Stimulated activated effector memory CD8-positive, alpha-beta T cell treated with anti-CD3 and anti-CD28 coated beads, Interleukin-12 subunit alpha, Interleukin-12 subunit beta, amount 100 ng/mL, for 72 hours (primary cell): ENCODE results near the gene ACER2.

Source experiments
- ATAC-seq: fragments of 150-1000 bp; cut with Tn5 transposase; 2 replicates; pipeline ENCODE4 v1.10.0; 2021
- DNase-seq, 2 donors: peaks; one replicate each; pipeline ENCODE4 v3.0.0; 2021 to 2022; ENCODE audit warnings: low spot score in 2 of 2
- H3K27ac Mint-ChIP-seq: one replicate; pipeline ENCODE4 v1.8.0; 2022; ENCODE audit warnings: mild to moderate bottlenecking, mixed read lengths
- H3K36me3 Mint-ChIP-seq: one replicate; pipeline ENCODE4 v1.8.0; 2022; ENCODE audit warnings: mild to moderate bottlenecking, mixed read lengths
- H3K4me1 Mint-ChIP-seq: one replicate; pipeline ENCODE4 v1.8.0; 2022; ENCODE audit warnings: mixed read lengths
- H3K4me3 Mint-ChIP-seq: one replicate; pipeline ENCODE4 v1.8.0; 2022; ENCODE audit warnings: mild to moderate bottlenecking, mixed read lengths
- H3K9me3 Mint-ChIP-seq: one replicate; pipeline ENCODE4 v1.8.0; 2022; ENCODE audit warnings: mixed read lengths

The ACER2 gene

GRCh38 chr9:19457693-19458009 lies 48.8 kb downstream of the ACER2 start:
- DNase-seq (no peak), ATAC-seq (no peak)
- Mint-ChIP-seq H3K4me1 (peaks cover 9% of the 10 kb centered on the region), H3K36me3 (no peaks in the 10 kb centered on the region), H3K9me3 (no peaks in the 10 kb centered on the region), H3K4me3 (peak overlapping the region; percentile 48), H3K27ac (no peak overlapping the region)

DNA sequence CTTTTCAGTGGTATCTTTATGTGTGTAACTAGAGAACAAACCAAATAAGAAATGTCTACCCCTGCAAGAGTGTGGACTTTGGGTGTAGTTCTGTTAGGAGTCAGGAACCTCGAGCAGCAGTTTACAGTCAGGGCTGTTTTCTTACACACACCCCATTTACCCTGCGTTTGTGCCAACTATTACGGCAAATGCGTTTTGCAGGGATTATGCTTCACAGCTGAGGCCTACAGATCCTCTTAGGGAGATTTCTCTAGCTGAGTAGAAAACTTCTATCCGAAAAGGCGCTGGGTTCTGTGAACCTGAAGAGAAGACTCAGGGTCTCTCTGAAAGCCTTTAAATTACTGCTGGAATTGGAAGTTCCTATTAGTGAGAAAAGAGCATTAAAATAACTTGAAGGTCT lies 51.4 kb downstream of the ACER2 start:
- Mint-ChIP-seq H3K4me1 (peaks cover 18% of the 10 kb centered on the region), H3K4me3 (no peak overlapping the region), H3K27ac (no peak overlapping the region), H3K36me3 (no peaks in the 10 kb centered on the region), H3K9me3 (no peaks in the 10 kb centered on the region)
- no peak for DNase-seq
- ATAC-seq = no peak

- ATAC-seq (no peak), DNase-seq (no peak)
- H3K9me3 Mint-ChIP-seq = no peaks in the 10 kb centered on the region
- no peak overlapping the region for H3K27ac Mint-ChIP-seq
- peaks cover 18% of the 10 kb centered on the region for H3K4me1 Mint-ChIP-seq
- no peak overlapping the region for H3K4me3 Mint-ChIP-seq
- H3K36me3 Mint-ChIP-seq = no peaks in the 10 kb centered on the region
Observed at GRCh38 chr9:19461135-19461534, 52.3 kb downstream of the ACER2 start.

- no peak for DNase-seq
- Mint-ChIP-seq H3K36me3 (no peaks in the 10 kb centered on the region), H3K4me1 (peaks cover 9% of the 10 kb centered on the region), H3K9me3 (no peaks in the 10 kb centered on the region), H3K4me3 (peak overlapping the region; percentile 65), H3K27ac (peak overlapping the region; percentile 58)
- no peak for ATAC-seq
Observed at GRCh38 chr9:19464061-19464763, 55.4 kb downstream of the ACER2 start.

DNA sequence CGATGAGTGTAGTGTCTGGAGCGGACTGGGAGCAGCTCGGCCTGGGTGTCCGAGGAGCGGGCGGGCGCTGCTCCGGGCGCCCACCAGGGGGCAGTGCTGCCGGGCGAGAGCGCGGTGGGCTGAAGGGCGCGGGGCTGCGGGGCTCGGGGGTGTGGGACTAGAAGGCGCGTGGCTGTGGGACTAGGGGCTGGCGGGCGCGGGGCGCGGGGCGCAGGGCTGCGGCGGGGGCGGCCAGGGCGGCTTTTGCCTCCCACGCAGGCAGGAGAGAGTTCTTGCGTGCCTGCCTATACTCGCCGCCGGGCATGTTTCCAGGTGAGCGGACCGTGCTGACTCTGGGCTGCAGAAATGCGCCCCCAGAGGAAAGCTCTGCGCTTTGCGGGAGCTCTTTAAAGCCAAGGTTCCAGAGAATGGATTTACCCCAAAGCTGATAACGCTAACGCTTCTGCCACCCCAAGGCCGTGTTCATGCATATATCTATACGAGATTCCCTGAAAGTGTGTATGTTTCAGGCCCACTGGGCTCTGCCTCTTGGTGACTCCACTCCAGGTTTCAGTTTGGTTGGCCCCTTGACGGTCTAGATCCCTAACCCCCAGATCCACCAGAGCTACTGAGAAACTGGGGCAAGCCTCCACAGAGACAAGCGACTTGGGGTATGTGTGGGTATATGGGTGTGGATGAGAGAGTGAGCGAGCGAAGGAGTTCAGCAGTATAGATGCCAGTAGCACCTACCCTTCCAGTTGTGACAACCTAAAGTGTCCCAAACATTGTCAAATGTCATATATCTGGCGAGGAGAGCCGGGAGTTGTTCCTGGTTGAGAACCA lies 56.2 kb downstream of the ACER2 start:
- ATAC-seq = peak; percentile 88
- H3K27ac Mint-ChIP-seq = no peak overlapping the region

GRCh38 chr9:19465586-19466279 lies 56.9 kb downstream of the ACER2 start:
- Mint-ChIP-seq H3K9me3 (no peaks in the 10 kb centered on the region), H3K4me3 (peak overlapping the region; percentile 65), H3K27ac (no peak overlapping the region), H3K36me3 (no peaks in the 10 kb centered on the region), H3K4me1 (peaks cover 9% of the 10 kb centered on the region)
- no peak for ATAC-seq
- DNase-seq = no peak

More for the DNA sequence above, 56.2 kb downstream of the ACER2 start:
- DNase-seq = peak; percentile 76 to 88
- Mint-ChIP-seq H3K36me3 (no peaks in the 10 kb centered on the region), H3K4me3 (peak overlapping the region; percentile 65), H3K4me1 (peaks cover 9% of the 10 kb centered on the region), H3K9me3 (no peaks in the 10 kb centered on the region)

DNA sequence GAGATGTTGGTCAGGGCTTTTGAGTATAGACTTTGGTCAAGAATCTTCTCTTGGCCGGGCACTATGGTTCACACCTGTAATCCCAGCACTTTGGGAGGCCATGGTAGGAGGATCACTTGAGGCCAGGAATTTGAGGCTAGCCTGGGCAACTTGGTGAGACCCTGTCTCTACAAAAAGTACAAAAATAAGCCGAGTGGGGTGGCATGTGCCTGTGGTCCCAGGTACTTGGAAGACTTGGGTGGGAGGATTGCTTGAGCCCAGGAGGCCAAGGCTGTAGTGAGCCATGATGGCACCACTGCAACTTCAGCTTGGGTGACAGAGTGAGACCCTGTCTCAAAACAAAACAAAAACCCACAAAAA lies 57.5 kb downstream of the ACER2 start:
- Mint-ChIP-seq H3K36me3 (no peaks in the 10 kb centered on the region), H3K4me1 (peaks cover 9% of the 10 kb centered on the region), H3K9me3 (no peaks in the 10 kb centered on the region), H3K4me3 (no peak overlapping the region), H3K27ac (no peak overlapping the region)
- DNase-seq = no peak
- ATAC-seq = no peak

GRCh38 chr9:19469271-19469670 lies 60.5 kb downstream of the ACER2 start:
- ATAC-seq (no peak), DNase-seq (no peak)
- no peaks in the 10 kb centered on the region for H3K9me3 Mint-ChIP-seq
- H3K4me3 Mint-ChIP-seq = no peak overlapping the region
- peaks cover 18% of the 10 kb centered on the region for H3K4me1 Mint-ChIP-seq
- H3K27ac Mint-ChIP-seq = no peak overlapping the region
- no peaks in the 10 kb centered on the region for H3K36me3 Mint-ChIP-seq

GRCh38 chr9:19470567-19470966 lies 61.8 kb downstream of the ACER2 start:
- DNase-seq (no peak), ATAC-seq (no peak)
- H3K27ac Mint-ChIP-seq = no peak overlapping the region
- H3K4me3 Mint-ChIP-seq = no peak overlapping the region
- no peaks in the 10 kb centered on the region for H3K36me3 Mint-ChIP-seq
- no peaks in the 10 kb centered on the region for H3K9me3 Mint-ChIP-seq
- peaks cover 13% of the 10 kb centered on the region for H3K4me1 Mint-ChIP-seq

DNA sequence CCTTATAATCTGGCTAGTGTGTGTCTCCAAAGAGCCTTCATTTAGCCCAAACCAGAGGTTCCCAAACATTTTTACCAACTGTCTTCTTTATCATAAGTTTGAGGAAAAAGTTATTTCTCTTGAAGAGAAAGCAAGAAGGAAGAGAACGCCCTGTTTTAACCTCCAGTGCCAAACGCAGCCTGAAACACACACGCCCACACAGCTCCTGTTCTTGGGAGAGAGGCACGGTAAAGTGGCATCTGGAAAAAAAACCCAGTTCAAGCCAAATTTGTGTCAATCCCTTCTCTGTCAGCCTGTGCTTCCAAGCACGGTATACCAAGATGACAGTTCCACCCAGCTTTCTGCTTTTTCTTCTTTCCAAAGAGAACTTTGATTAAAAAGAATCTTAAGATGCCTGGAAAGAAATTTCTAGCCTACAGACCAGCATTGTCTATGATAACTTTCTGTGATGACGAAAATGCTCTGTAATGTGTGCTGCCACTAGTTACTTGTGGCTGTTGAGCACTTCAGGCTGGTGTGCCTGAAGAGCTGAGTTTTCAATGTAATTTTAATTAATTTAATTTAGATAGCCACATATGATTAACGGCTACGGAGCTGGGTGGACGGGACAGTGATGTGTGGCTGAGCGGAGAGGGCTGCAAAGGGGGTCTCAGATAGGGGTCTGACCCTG lies 62.3 kb downstream of the ACER2 start:
- no peak for DNase-seq
- Mint-ChIP-seq H3K36me3 (no peaks in the 10 kb centered on the region), H3K27ac (no peak overlapping the region), H3K4me1 (peaks cover 13% of the 10 kb centered on the region), H3K9me3 (no peaks in the 10 kb centered on the region), H3K4me3 (no peak overlapping the region)
- no peak for ATAC-seq

DNA sequence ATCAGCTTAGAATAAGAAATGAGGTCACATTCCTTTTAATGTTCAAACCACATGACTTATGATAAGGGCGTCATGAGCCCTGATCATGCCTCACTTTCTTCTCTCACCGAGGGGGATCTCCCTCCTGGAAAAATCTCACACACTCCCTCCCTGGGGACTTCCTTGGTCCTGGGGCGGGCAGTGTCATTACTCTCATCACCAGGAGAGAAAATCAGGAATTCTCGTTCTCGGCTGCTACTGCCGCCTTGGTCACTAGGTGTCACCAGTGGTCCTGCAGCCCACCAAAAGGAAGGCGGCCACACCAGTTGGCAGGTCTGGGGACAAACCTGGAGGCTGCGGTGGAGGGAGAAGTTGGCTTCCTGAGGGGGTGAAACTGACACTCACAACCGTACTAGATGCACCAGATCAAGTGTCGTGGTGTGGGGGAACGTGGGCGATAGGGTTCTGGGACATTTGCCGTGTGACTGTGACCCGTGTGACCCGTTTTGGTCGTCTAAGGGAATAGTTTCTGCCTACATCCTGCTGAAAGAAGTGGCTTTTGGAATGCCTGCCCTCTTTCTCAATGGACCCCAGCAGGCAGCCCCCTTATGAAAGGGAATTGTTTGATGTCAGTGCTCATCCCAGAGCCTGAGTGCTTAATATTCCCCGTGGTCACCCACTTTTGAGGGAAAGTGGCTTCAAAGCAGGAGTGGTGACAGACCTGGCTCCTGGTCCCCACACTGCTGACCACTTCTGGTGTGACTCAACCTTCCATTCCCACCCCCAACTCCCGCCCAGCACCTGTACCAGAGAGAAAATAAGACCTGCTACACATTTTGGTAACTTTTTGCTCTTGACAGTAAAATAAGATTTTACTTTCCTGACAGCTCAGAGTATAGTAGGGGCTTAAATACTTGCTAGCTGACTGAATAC lies 63.2 kb downstream of the ACER2 start:
- peak; percentile 90 for ATAC-seq
- Mint-ChIP-seq H3K36me3 (no peaks in the 10 kb centered on the region), H3K4me1 (peaks cover 13% of the 10 kb centered on the region), H3K9me3 (no peaks in the 10 kb centered on the region), H3K4me3 (peak overlapping the region; percentile 39), H3K27ac (peak overlapping the region; percentile 23)
- peak; percentile 15 to 72 for DNase-seq

DNA sequence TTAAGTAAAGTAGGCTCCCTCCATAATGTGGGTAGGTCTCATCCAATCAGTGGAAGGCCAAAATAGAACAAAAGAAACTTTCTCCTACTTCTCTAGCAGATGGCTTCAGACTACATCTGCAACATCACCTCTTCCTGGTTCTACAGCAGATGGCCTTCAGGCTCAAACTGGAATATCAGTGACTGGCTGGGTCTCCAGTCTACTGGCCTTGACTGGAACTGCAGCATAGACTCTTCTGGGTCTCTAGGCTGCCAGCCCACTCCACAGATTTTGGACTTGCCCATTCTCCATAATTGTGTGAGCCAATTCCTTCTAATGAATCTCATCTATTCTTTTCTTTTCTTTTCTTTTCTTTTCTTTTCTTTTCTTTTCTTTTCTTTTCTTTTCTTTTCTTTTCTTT lies 64.8 kb downstream of the ACER2 start:
- Mint-ChIP-seq H3K4me1 (peaks cover 13% of the 10 kb centered on the region), H3K36me3 (no peaks in the 10 kb centered on the region), H3K27ac (no peak overlapping the region), H3K9me3 (no peaks in the 10 kb centered on the region), H3K4me3 (no peak overlapping the region)
- DNase-seq (no peak), ATAC-seq (no peak)

DNA sequence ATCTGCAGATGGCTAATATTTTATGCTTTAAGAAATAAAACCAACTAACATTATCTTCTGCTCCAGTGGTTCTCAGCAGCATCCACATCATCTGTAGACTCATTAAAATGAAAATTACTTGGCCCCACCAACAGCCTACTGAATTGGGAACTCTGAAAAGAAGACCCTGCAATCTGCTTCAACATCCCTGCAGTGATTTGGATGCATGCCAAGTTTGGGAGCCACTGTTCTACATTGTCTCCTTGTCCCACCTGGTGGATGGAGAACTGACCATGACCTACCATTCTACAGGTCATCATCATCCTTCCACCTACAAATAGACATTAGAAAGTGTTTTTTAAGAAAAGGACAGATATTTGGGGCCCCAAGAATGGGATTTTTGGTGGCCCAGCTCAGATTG lies 71.1 kb downstream of the ACER2 start:
- ATAC-seq = no peak
- no peaks in the 10 kb centered on the region for H3K36me3 Mint-ChIP-seq
- no peak for DNase-seq
- H3K9me3 Mint-ChIP-seq = no peaks in the 10 kb centered on the region
- H3K27ac Mint-ChIP-seq = no peak overlapping the region
- H3K4me3 Mint-ChIP-seq = no peak overlapping the region
- no peaks in the 10 kb centered on the region for H3K4me1 Mint-ChIP-seq

DNA sequence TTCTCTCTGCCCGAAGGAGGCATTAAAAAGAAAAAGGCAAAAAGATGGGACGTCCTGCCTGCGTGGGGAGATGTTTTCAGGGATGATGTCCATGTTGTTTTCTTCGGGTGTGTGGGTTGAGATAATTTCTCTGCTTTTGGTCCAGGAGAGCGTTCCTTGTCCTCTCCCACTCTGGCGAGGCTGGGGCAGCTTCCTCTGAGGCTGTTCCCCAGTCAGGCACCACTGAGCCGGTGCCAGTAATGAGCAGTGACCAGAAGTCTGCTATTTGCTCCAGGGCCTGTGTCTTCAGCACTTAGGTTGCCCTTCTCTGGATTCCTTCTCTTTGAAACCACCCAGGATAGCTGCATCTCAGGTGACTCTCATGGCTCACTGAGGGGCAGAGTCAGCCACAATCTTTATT lies 71.5 kb downstream of the ACER2 start:
- no peaks in the 10 kb centered on the region for H3K4me1 Mint-ChIP-seq
- H3K4me3 Mint-ChIP-seq = no peak overlapping the region
- no peaks in the 10 kb centered on the region for H3K36me3 Mint-ChIP-seq
- H3K27ac Mint-ChIP-seq = no peak overlapping the region
- ATAC-seq (no peak), DNase-seq (no peak)
- no peaks in the 10 kb centered on the region for H3K9me3 Mint-ChIP-seq
